ENCODE results near the gene FBXL16. TPM values are rescaled to one million over a fixed set of nuclear protein-coding genes. Genes with fewer than 3 reads are reported as not detected.

The FBXL16 gene
- total RNA-seq, 2 donors from 2014 or later, result 0.26 TPM; not detected in 1

GRCh38 chr16:740764-741505 lies 35.3 kb upstream of the FBXL16 start, which contains the start of gene CIAO3:
Gene CIAO3, minus strand, starts transcription at chr16:740997. Its CDS starts 12 bp downstream, at chr16:740985.
- peak; percentile 94 for DNase-seq (ENCODE audit: low spot score)
- H3K27me3 Mint-ChIP-seq, result no peaks in the 10 kb centered on the region
- H3K9me3 Mint-ChIP-seq, result no peaks in the 10 kb centered on the region
- H3K4me1 Mint-ChIP-seq (ENCODE audit: low read depth in 2 of 2), result peaks cover 3% of the 10 kb centered on the region in 2 donors
- H3K36me3 Mint-ChIP-seq, result no peaks in the 10 kb centered on the region
- no peak within 1 kb of the TSS for H3K27ac Mint-ChIP-seq
- H3K4me3 Mint-ChIP-seq, result peak within 1 kb of the TSS; percentile 73
- peak; percentile 91 to 96 for ATAC-seq

GRCh38 chr16:740459-740763 lies 34.8 kb upstream of the FBXL16 start:
- ATAC-seq (peak; percentile 27 to 33), DNase-seq (ENCODE audit: low spot score) (no peak)
- Mint-ChIP-seq H3K27me3 (no peaks in the 10 kb centered on the region), H3K4me3 (peak overlapping the region; percentile 73), H3K4me1 (ENCODE audit: low read depth in 2 of 2) (peaks cover 3 to 7% of the 10 kb centered on the region in 2 donors), H3K36me3 (no peaks in the 10 kb centered on the region), H3K27ac (no peak overlapping the region), H3K9me3 (no peaks in the 10 kb centered on the region)

GRCh38 chr16:739560-740458 lies 34.2 kb upstream of the FBXL16 start:
- no peaks in the 10 kb centered on the region for H3K36me3 Mint-ChIP-seq
- peaks cover 3 to 10% of the 10 kb centered on the region in 2 donors for H3K4me1 Mint-ChIP-seq (ENCODE audit: low read depth in 2 of 2)
- H3K4me3 Mint-ChIP-seq, result peak overlapping the region; percentile 73
- H3K9me3 Mint-ChIP-seq, result no peaks in the 10 kb centered on the region
- DNase-seq (ENCODE audit: low spot score) (no peak), ATAC-seq (no peak)
- H3K27ac Mint-ChIP-seq, result peak overlapping the region in 1 of 2 donors; percentile 58
- H3K27me3 Mint-ChIP-seq, result no peaks in the 10 kb centered on the region

- no peak for ATAC-seq
- Mint-ChIP-seq H3K4me3 (no peak overlapping the region), H3K36me3 (no peaks in the 10 kb centered on the region), H3K27me3 (no peaks in the 10 kb centered on the region), H3K27ac (no peak overlapping the region), H3K4me1 (ENCODE audit: low read depth in 2 of 2) (peaks cover 3 to 10% of the 10 kb centered on the region in 2 donors), H3K9me3 (no peaks in the 10 kb centered on the region)
- DNase-seq (ENCODE audit: low spot score), result no peak
Observed at GRCh38 chr16:736936-737481, 31.4 kb upstream of the FBXL16 start.

- Mint-ChIP-seq H3K27ac (peak overlapping the region in 1 of 2 donors; percentile 21), H3K4me1 (ENCODE audit: low read depth in 2 of 2) (peaks cover 3 to 10% of the 10 kb centered on the region in 2 donors), H3K36me3 (no peaks in the 10 kb centered on the region), H3K27me3 (no peaks in the 10 kb centered on the region), H3K9me3 (no peaks in the 10 kb centered on the region), H3K4me3 (peak overlapping the region; percentile 47)
- DNase-seq (ENCODE audit: low spot score) (no peak), ATAC-seq (peak in 1 of 2 donors; percentile 68)
Observed at GRCh38 chr16:735982-736453, 30.4 kb upstream of the FBXL16 start.

- H3K27ac Mint-ChIP-seq, result no peak overlapping the region
- H3K36me3 Mint-ChIP-seq, result no peaks in the 10 kb centered on the region
- H3K4me1 Mint-ChIP-seq (ENCODE audit: low read depth in 2 of 2), result peaks cover 3 to 10% of the 10 kb centered on the region in 2 donors
- no peaks in the 10 kb centered on the region for H3K27me3 Mint-ChIP-seq
- peak overlapping the region; percentile 47 for H3K4me3 Mint-ChIP-seq
- ATAC-seq (no peak), DNase-seq (ENCODE audit: low spot score) (no peak)
- H3K9me3 Mint-ChIP-seq, result no peaks in the 10 kb centered on the region
Observed at GRCh38 chr16:734981-735881, 29.6 kb upstream of the FBXL16 start.

GRCh38 chr16:734208-734980 lies 28.8 kb upstream of the FBXL16 start:
- no peaks in the 10 kb centered on the region for H3K27me3 Mint-ChIP-seq
- ATAC-seq (no peak), DNase-seq (ENCODE audit: low spot score) (no peak)
- no peaks in the 10 kb centered on the region for H3K9me3 Mint-ChIP-seq
- peaks cover 3 to 10% of the 10 kb centered on the region in 2 donors for H3K4me1 Mint-ChIP-seq (ENCODE audit: low read depth in 2 of 2)
- no peak overlapping the region for H3K4me3 Mint-ChIP-seq
- H3K36me3 Mint-ChIP-seq, result no peaks in the 10 kb centered on the region
- H3K27ac Mint-ChIP-seq, result no peak overlapping the region

- no peak overlapping the region for H3K27ac Mint-ChIP-seq
Observed at GRCh38 chr16:733382-734207, 28.0 kb upstream of the FBXL16 start.

GRCh38 chr16:732936-733335 lies 27.3 kb upstream of the FBXL16 start:
- H3K9me3 Mint-ChIP-seq, result no peaks in the 10 kb centered on the region
- H3K4me1 Mint-ChIP-seq (ENCODE audit: low read depth in 2 of 2), result peaks cover 0 to 10% of the 10 kb centered on the region in 2 donors
- no peak for DNase-seq (ENCODE audit: low spot score)
- no peaks in the 10 kb centered on the region for H3K27me3 Mint-ChIP-seq
- ATAC-seq, result no peak
- no peaks in the 10 kb centered on the region for H3K36me3 Mint-ChIP-seq
- no peak overlapping the region for H3K4me3 Mint-ChIP-seq
- no peak overlapping the region for H3K27ac Mint-ChIP-seq

More at GRCh38 chr16:733382-734207, 28.0 kb upstream of the FBXL16 start:
- no peaks in the 10 kb centered on the region for H3K27me3 Mint-ChIP-seq
- DNase-seq (ENCODE audit: low spot score) (no peak), ATAC-seq (peak in 1 of 2 donors; percentile 29)
- no peak overlapping the region for H3K4me3 Mint-ChIP-seq
- no peaks in the 10 kb centered on the region for H3K9me3 Mint-ChIP-seq
- H3K4me1 Mint-ChIP-seq (ENCODE audit: low read depth in 2 of 2), result peaks cover 0 to 10% of the 10 kb centered on the region in 2 donors
- no peaks in the 10 kb centered on the region for H3K36me3 Mint-ChIP-seq

- Mint-ChIP-seq H3K36me3 (no peaks in the 10 kb centered on the region), H3K27me3 (no peaks in the 10 kb centered on the region), H3K4me1 (ENCODE audit: low read depth in 2 of 2) (peaks cover 0 to 10% of the 10 kb centered on the region in 2 donors), H3K4me3 (no peak overlapping the region), H3K9me3 (no peaks in the 10 kb centered on the region), H3K27ac (no peak overlapping the region)
- ATAC-seq, result no peak
- no peak for DNase-seq (ENCODE audit: low spot score)
Observed at GRCh38 chr16:732332-732731, 26.7 kb upstream of the FBXL16 start.

GRCh38 chr16:730666-731509 lies 25.3 kb upstream of the FBXL16 start:
- Mint-ChIP-seq H3K4me1 (ENCODE audit: low read depth in 2 of 2) (peaks cover 0 to 7% of the 10 kb centered on the region in 2 donors), H3K36me3 (no peaks in the 10 kb centered on the region), H3K4me3 (no peak overlapping the region), H3K27ac (no peak overlapping the region), H3K27me3 (no peaks in the 10 kb centered on the region), H3K9me3 (no peaks in the 10 kb centered on the region)
- no peak for DNase-seq (ENCODE audit: low spot score)
- no peak for ATAC-seq

Data from natural killer cell treated with Interleukin-12 subunit alpha and Interleukin-12 subunit beta and Interleukin-15 and Interleukin-18, amount 100 ng/mL, for 72 hours (primary cell).